ES-I3 (cell line): ENCODE results near the gene PRSS21.

Source experiments
- H3K36me3 ChIP-seq: 2 replicates; pipeline ENCODE4 v1.6.1; 2013; ENCODE audit warnings: mild to moderate bottlenecking, low read length, control low read depth, moderate library complexity; ENCODE audit not compliant: insufficient read depth
- H3K4me1 ChIP-seq: 2 replicates; pipeline ENCODE4 v1.6.1; 2013; ENCODE audit warnings: mild to moderate bottlenecking, control low read depth, low read length; ENCODE audit not compliant: insufficient read depth
- H3K9ac ChIP-seq: 2 replicates; pipeline ENCODE4 v1.6.1; 2013; ENCODE audit warnings: low read depth, mild to moderate bottlenecking, low read length, moderate library complexity
- H3K9me3 ChIP-seq: 2 replicates; pipeline ENCODE4 v1.6.1; 2013; ENCODE audit warnings: mild to moderate bottlenecking, low read length, moderate library complexity; ENCODE audit not compliant: control insufficient read depth, insufficient read depth

Gene PRSS21

GRCh38 chr16:2859686-2860265 is 42.7 kb downstream of the PRSS21 start:
- Histone ChIP-seq H3K9me3 (peaks cover 3% of the 10 kb centered on the region), H3K36me3 (no peaks in the 10 kb centered on the region), H3K9ac (no peak overlapping the region), H3K4me1 (no peaks in the 10 kb centered on the region)

GRCh38 chr16:2860826-2861567 is 44.0 kb downstream of the PRSS21 start:
- Histone ChIP-seq H3K36me3 (no peaks in the 10 kb centered on the region), H3K4me1 (no peaks in the 10 kb centered on the region), H3K9me3 (peaks cover 3% of the 10 kb centered on the region; the same call in 1 of the 2 replicates), H3K9ac (no peak overlapping the region)

- no peak overlapping the region for H3K9ac ChIP-seq
- H3K4me1 ChIP-seq, result no peaks in the 10 kb centered on the region
Observed at GRCh38 chr16:2865651-2866050, 48.6 kb downstream of the PRSS21 start.

GRCh38 chr16:2866431-2866830 is 49.4 kb downstream of the PRSS21 start:
- Histone ChIP-seq H3K4me1 (no peaks in the 10 kb centered on the region), H3K9ac (no peak overlapping the region), H3K36me3 (no peaks in the 10 kb centered on the region), H3K9me3 (no peaks in the 10 kb centered on the region)

More at GRCh38 chr16:2865651-2866050, 48.6 kb downstream of the PRSS21 start:
- H3K36me3 ChIP-seq, result no peaks in the 10 kb centered on the region
- peaks cover 3% of the 10 kb centered on the region; the same call in 1 of the 2 replicates for H3K9me3 ChIP-seq

GRCh38 chr16:2867661-2867986 is 50.6 kb downstream of the PRSS21 start:
- H3K4me1 ChIP-seq, result no peaks in the 10 kb centered on the region
- H3K9me3 ChIP-seq, result no peaks in the 10 kb centered on the region
- no peaks in the 10 kb centered on the region for H3K36me3 ChIP-seq
- H3K9ac ChIP-seq, result peak overlapping the region; percentile 75

GRCh38 chr16:2867987-2868789 is 51.2 kb downstream of the PRSS21 start:
- no peaks in the 10 kb centered on the region for H3K4me1 ChIP-seq
- H3K9me3 ChIP-seq, result no peaks in the 10 kb centered on the region
- H3K36me3 ChIP-seq, result no peaks in the 10 kb centered on the region
- H3K9ac ChIP-seq, result peak overlapping the region; percentile 75
